HG02870 (cell line): ENCODE results near the gene UNC13A.

Experiments used
- ATAC-seq: cut with Tn5 transposase; IDR thresholded peaks from one replicate; pipeline ENCODE4 v1.9.1; 2021; ENCODE audit warnings: mild to moderate bottlenecking, moderate library complexity; ENCODE audit not compliant: unreplicated experiment

Gene UNC13A

GRCh38 chr19:17632577-17632976 lies 55.6 kb downstream of the UNC13A start:
- ATAC-seq = no peak

GRCh38 chr19:17629760-17630159 lies 58.4 kb downstream of the UNC13A start:
- ATAC-seq = no peak

- ATAC-seq = no peak
Measured at GRCh38 chr19:17627921-17628320, 60.2 kb downstream of the UNC13A start.

- ATAC-seq = no peak
Measured at GRCh38 chr19:17627161-17627560, 61.0 kb downstream of the UNC13A start.

GRCh38 chr19:17626456-17627015 lies 61.6 kb downstream of the UNC13A start:
- ATAC-seq = no peak

GRCh38 chr19:17625980-17626379 lies 62.2 kb downstream of the UNC13A start:
- no peak for ATAC-seq

GRCh38 chr19:17625043-17625442 lies 63.1 kb downstream of the UNC13A start:
- ATAC-seq = no peak

GRCh38 chr19:17624314-17624991 lies 63.7 kb downstream of the UNC13A start:
- ATAC-seq = no peak

GRCh38 chr19:17623224-17623935 lies 64.8 kb downstream of the UNC13A start:
- no peak for ATAC-seq

- ATAC-seq = no peak
Measured at GRCh38 chr19:17620696-17621095, 67.5 kb downstream of the UNC13A start.

- ATAC-seq = no peak
Measured at GRCh38 chr19:17618936-17619335, 69.2 kb downstream of the UNC13A start.

GRCh38 chr19:17618281-17618903 lies 69.8 kb downstream of the UNC13A start:
- ATAC-seq = no peak

- no peak for ATAC-seq
Measured at GRCh38 chr19:17617807-17618192, 70.4 kb downstream of the UNC13A start.

- no peak for ATAC-seq
Measured at GRCh38 chr19:17616961-17617806, 71.0 kb downstream of the UNC13A start.

GRCh38 chr19:17616686-17616960 lies 71.5 kb downstream of the UNC13A start:
- no peak for ATAC-seq

GRCh38 chr19:17615889-17616685 lies 72.1 kb downstream of the UNC13A start:
- no peak for ATAC-seq

- ATAC-seq = no peak
Measured at GRCh38 chr19:17614476-17614875, 73.7 kb downstream of the UNC13A start.

- ATAC-seq = no peak
Measured at GRCh38 chr19:17611462-17612244, 76.5 kb downstream of the UNC13A start.

GRCh38 chr19:17610384-17610783 lies 77.8 kb downstream of the UNC13A start:
- no peak for ATAC-seq

GRCh38 chr19:17607936-17608335 lies 80.2 kb downstream of the UNC13A start:
- no peak for ATAC-seq
